Fibroblast of skin of back (primary cell): ENCODE results near the gene PRODH.
A peak's percentile ranks its signal among the peaks of the same experiment; 100 is the strongest.
"Not testable (repeated sequence)": the region's sequence is repeated elsewhere in the genome, so short reads cannot be mapped to it uniquely, and the experiment has no call there.

Experiments
- DNase-seq: peaks from one replicate; pipeline ENCODE4 v3.0.0-alpha.2; 2013

The PRODH gene

DNA sequence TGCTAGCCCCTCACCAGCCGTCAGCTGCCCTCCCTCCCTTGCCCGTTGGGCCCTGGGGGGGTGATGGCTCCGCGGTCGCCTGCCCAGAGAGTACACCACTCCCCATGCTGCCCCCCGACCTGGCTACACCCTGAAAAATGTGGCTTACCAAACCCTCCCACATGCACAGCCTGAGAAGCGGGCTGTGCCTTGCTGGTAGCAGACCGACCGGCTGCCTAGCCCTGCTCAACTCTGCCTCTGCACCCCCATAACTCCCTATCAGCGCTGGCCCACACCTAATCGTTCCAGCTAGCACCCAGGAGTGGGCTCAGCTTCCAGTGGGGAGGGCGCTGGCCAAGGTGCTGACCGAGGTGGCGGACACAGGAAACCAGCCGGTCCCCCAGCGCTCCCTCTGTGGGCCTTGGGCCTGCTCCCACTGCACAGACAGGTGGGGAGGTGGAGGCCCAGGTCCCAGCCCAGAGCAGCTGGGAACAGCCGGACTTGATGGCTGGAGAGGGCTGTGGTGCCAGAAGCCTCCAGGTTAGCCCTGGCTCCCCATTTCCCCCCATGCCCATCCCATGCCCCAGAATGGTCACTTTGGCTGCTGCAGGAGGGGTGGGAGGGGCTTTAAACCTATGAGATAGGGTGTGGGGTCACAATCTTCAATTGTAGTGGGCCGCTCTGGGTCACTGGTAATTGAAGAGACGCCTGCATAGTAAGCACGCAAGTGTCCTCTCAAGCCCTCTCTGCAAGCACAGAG lies 32.1 kb upstream of the PRODH start:
- DNase-seq, result peak; percentile 25

DNA sequence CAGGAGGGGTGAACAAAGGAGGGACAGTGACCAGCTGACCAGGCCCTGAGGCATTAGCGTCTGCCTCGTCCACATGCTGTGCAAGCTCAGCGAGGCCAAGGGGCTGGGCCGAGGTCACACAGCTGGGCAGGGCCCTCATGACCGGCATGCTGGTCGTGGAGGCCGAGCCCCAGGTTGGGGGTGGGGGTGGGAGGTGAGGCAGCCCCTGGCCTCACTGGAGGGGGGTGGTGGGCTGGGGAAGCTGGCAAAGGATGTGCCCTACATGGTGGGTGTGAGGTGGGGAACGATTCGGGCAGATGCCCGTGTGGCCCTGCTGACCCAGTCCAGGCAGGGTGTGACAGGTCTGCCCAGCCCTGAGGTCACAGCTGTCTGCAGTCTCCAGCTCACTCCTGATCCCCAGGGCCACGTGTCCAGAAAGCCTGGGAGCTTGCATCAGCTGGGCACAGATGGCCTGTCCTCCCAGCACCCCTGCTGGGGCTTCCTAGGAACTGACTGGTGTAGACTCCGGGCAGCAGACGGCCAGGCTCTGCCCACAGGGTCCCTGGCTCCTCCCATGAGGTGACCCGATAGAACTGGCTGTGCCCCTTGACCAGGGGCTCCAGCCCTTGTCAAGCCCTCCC lies 31.4 kb upstream of the PRODH start:
- peak; percentile 22 for DNase-seq

DNA sequence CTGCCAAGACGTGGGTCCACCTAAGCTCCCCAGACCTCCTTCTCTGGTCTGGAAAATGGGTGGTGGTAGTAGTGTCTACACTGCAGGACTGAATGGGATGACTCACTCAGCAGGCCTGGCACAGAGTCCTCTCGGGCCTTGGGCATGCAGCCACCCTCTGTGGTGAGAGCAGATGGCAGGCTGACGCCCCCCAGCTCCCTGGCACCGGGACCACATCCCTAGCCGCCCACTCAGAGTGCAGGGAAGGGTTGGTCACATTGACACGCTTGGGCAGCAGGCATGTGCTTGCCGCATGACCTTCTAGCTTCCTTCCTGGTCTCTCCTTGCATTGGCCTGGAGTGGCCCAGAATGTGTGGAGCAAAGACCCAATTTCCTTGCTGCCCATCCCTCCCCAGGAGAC lies 30.7 kb upstream of the PRODH start:
- DNase-seq, result no peak

DNA sequence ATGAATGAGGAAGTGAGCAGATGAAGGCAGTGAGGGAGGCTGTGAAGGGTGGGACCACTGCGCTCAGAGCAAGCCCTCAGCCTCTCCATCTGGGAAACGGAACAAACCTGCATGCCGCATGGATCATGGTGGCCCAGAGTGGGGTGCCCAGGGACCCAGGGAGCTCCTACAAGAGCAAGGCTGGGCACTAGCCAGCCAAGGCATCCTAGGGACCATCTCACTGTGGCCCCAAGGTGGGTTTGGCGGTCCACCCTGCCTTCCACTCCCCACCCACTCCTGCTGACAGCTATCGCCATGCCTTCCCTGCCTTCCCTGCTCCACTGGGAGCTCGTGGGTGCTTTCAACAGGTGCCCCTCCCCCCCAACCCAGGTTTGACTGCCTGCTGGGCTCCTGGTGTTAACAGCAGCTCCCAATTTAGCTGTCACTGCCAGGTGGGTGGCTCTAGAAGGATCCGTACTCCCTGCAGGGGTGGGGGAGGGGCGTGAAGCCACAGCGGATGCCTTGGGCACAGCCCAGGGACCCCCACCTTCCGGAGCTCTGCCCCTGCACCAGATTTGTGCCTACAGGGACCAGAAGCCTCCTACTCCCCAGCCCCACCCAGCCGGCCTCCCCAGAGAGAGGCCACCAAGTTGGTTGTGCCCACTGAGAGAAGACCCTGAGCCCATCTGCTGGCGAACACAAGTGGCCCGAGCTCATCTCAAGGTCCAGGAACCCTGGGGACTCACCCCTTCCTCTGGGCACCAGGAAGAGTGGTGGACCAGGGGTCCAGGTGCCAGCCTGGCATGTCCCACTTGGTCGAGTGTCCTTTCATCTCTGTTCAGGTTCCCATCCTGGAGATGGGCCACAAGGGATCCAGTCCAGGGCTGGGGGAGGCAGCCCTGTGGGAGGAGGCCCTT lies 29.7 kb upstream of the PRODH start:
- no peak for DNase-seq

DNA sequence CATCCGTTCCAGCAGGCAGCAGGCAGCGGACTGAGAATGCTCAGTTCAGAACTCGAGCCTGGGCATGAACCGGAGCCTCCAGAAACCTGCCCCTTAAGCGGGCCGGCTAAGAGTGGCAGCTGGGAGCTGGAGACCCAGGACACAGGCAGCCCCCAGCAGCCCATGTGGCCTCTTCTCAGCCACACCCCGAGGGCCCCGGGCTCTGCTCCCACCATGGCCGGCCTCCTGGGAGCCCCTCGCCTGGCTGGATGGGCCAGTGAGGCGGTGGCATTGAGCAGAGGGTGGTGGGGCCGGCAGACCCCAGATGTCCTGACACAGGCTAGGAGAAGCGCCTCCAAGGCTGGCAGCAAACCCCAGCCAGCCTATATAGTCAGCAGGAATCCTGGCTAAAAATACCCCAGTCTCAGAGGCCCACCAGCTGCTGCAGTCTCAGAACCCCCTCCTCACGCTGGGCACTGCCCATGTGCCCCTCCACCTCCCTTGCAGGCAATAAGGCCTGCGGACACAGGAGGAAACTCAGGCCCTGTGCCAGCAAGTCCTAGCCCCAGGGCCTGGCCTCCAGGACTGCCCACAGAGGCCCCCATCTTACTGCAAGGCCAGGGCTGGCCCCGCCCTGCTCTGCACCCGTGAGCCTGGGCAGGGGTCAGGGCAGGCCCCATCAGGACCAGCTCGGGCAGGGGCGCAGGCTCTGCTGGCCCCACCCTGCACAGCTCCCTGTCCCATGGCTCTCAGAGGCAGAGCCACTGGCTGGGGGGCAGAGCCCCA lies 28.6 kb upstream of the PRODH start:
- DNase-seq, result not testable (repeated sequence)

DNA sequence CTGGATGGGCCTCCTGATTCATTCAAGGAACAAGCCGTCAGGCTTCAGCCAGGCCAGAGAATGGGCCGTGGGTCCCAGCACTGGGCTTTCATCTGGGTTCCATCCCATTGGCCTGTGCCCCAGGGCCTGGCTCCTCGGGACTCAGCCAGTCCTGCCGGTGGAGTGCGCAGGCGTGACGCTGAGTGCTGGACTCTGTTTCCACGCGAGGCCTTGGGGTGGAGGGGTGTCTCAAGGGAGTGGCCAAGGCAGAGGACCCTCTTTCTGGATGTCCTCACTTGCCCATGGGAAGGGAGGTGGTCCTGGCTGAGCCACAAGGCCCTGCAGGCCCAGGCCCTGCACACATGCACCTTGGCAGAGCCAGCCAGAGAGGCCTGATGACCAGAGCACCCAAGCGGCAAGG lies 28.0 kb upstream of the PRODH start:
- DNase-seq, result not testable (repeated sequence)

DNA sequence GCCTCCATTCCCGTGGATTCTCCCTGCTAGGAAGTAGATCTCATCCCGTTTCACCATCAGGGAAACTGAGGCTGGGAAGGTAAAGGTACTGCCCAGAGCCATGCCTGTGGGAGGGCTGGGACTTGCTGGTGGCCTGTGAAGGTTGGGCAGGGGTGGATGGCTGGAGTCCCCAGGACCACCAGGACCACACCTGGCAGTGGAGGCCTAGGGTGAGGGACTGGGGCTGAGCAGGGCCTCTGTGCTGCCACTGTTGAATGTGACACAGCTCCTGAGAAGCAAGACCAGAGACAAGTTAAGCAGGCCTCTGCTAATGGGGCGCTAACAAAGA lies 26.2 kb upstream of the PRODH start:
- no peak for DNase-seq

DNA sequence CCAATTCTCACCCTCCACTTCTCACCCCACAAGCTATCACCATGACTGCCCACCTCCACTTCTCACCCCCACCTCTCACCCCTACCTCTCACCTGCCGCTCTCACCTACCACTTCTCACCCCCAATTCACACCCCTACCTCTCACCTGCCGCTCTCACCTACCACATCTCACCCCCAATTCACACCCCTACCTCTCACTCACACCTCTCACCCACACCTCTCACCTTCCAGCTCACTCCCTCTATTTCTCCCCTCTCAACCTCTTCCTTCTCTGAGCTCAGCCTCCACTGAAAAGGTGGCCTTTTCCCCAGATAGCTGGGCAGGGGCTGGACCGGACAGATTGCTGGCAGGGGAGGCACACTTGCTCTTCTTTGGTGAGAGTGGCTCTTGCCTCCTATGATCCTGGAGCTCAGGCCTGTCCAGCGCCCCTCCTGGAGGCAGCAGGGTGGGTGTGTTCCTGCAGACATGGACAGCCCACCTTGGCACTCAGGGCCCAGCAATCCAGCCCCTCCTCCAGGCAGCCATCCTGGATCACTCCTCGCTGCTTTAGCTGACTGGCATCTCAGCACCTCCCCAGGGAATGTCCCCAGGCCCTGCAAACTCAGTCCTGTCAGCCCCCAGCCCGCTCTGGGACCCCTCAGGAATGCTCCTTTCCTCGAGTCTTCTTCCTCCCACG lies 25.7 kb upstream of the PRODH start:
- DNase-seq, result not testable (repeated sequence)

DNA sequence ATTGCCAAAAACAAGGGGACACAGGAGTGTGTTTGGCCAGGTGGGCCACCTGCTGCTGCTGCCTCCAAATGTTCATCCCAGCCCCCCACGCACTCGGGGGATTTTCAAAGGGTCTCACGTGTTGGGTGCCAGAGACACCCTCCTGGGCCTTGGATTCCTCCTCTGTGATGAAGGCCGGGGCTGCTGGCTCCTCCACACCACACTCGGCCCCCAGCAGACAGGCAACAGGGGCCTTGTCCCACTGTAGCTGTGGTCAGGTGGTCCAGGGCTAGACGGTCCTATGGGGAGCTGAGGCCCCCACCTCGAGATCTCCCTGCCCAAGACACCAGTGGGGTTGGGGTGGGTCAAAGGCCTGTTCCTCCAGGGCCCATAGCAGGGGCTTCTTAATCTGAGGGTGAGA lies 25.1 kb upstream of the PRODH start:
- not testable (repeated sequence) for DNase-seq

DNA sequence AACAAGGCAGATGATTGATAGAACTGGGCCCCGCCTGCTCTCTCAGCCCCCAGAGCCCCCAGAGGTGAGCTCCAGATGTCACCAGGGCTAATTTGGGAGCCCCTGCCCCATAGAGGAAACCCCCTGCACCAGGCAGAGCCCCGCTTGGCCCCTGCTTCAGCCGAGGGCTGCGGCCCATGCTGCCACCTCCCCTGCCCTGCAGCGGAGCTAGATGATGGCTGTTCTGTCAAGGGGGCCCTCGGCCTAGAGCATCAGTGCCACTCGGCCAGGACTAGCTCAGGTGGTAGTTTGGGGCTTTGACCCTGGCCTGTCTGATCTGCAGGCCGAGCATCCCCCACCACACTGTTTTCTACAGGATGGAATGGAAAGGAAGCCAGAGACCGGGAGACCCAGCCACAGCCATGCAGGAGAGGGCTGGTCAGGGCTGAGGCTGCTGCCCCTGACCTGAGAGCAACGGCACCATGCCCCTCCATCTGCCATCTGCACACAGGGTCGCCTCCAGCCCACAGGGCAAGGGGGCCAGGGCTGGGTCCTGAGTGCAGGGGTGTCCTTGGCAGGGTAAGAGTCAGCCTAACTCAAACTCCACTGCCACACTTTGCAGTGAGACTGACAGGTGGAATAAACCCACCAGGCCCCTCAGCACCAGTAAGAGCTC lies 24.2 kb upstream of the PRODH start:
- DNase-seq, result not testable (repeated sequence)

DNA sequence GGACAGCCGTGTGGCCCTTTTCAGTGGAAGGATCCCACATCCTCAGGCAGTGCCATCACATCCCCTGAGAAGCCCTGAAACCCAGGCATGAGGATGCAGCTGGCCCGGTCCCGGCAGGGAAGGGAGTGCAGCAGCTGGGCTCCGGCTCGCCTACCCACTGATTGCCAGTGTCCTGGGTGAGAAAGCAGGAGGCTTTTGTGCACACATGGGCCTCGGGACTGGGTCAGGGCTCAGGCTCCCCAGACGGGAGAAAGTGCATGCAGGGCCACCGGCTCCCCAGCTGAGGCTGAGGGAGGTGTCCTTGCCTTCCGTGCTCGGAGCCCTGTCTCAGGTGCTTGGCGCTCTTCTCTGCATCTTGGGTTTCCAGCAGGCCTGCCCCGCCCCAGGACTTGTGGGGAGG lies 23.6 kb upstream of the PRODH start:
- not testable (repeated sequence) for DNase-seq

DNA sequence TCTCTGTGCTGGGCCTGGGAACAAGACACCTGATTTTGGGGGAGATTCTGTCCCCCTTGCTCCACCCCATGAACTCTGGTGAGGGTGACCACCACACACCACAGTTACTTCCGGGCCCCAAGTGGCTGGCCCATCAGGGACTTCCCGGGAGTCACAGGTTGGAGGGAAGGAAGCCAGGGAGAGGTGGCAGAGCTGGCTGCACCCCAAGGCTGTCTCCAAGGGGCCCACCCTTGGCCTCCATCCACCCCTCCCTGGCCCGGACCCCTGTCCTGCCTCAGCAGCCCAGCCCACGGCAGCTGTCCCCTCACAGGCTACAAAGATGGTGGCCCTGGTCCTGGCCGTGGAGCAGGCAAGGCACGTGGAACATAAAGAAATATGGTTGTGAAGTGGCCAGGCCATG lies 23.2 kb upstream of the PRODH start:
- not testable (repeated sequence) for DNase-seq

DNA sequence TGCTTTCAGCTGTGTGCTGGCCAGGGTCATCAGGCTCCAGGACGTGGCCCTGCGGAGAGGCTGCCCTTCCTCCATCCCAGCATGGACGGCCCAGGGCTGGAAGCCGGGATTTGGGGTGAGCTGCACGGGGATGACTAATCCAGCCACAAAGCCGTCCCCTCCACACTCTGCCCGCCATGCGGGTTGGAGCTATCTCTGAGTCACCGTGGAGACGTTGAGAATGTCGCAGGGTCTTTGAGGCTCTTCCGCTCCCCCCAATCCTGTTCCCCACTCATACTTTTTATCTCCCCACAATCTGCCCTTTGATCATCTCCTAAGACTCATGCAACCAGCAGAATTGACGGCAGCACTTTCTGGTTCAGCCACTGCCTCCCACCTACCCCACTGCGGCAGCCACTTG lies 22.6 kb upstream of the PRODH start:
- not testable (repeated sequence) for DNase-seq

DNA sequence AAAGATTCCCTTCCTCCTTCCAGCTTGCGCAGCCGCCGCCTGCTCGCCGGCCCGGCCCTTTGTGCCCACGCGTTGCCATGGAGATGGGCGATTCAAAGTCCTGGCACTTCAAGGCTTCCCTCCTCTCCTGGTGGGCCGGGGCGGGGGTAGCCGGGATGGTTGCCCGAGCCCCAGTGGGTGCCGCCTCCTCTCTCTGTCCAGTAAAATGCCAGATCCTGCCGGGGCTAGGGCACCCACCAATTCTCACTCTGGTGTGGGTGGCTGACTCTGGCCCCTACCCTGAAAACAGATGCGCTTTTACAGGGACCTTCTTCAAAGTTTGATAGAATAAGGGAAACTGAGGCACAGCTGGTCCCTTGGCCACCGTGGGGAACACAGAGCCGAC lies 22.2 kb upstream of the PRODH start:
- not testable (repeated sequence) for DNase-seq

DNA sequence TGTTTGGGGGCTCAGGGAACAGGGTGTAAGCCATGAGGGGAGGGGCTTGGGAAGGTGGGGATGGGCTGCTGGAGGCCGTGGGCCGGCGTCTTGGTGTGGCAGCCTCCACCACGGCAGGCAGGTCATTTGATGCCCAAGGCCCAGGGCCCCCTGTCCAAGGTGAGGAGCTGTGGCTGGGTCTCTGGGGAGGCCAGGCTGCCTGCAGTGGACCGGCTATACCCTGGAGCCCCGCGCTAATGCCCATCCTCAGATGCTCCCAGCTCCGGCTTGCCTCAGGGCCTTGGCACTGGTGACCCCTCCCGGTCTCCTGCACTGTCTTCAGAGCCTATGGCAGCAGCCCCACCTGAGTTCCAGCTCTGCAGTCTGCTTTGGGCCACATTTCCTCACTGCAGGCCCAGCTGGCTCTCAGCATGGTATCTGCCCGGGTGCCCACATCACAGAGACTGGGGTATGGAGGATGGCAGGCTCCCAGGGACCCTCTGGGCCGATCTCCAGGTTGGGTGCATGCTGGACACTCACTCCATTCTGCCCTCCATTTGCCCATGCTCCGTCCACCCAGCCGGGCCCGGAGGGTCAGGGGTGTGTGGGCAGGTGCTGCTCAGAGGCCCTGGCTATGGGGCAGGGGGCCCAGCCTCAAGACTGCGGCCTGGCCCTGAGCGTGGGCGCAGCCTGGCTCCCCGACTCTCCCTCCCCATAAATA lies 21.7 kb upstream of the PRODH start:
- not testable (repeated sequence) for DNase-seq

DNA sequence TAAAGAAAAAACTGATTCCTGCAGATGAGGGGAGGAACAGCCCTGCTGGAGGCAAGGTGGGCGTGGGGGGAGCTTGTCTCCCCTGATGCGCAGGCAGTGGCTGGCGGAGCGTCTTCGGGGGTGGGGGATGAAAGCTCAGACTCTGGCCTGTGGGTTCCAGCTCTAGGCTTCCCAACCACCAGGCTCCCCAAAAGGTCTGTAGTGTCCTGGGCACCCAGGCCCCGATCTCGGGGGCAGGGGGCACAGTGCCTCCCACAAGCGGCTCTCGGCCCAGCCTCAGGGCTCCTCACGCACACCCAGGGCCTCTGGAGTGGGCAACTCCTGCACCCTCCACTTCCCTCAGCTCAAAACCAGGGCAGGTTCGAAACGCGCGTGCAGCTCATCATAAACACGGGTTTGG lies 20.9 kb upstream of the PRODH start:
- not testable (repeated sequence) for DNase-seq

DNA sequence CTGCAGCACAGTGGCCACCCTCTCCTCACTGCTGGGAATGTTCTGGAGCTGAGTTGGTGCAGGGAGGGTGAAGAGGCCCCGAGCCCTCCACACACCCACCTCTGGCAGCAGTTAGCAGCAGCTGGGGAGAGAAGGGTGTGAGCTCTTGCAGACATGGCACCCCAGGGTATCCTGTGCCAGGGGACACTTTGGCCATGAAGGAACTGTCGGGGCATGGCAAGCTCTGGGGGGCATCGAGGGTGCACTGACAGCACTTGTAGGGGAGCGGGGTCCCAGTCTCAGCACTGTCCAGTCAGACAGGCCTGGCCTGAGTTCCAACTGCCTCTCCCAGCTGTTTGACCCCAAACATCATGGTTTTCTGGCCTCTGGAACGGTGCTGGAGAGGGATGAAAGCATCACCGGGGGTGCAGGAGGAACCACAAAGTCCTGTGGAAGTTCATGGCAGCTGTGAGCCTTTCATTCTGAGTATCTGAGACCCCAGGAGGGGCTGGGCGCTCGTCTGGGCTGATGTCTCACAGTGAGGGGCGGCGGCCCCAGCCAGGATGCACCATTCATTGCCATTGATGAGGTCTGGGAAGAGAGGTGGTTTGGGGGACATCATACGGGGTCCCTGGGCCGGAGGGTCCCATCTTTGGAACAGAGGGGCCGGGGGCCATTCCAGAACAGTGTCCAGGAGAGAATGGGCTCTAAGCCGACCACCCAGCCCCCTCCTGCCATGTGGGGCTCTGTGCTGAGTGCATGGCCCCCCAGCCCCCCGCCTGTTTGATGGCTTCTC lies 20.2 kb upstream of the PRODH start:
- not testable (repeated sequence) for DNase-seq

DNA sequence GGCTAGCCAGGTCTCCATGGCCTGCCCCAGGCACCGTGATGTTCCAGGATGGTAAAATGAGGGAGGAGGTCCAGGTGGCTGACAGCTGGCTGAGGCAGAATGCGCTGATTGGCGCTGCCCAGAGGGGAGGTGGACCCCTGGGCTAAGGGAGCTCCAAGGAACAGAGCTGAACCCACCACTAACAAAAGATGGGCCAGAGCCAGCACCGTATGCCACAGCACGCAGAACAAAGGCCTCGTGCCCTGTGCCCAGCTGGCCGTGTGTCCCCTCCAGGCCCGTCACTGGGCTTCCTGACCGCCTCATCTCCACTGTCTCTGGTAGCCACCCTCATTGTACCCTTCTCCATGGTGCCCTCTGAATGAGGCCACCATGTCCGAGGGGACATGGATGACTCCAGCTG lies 19.6 kb upstream of the PRODH start:
- no peak for DNase-seq

DNA sequence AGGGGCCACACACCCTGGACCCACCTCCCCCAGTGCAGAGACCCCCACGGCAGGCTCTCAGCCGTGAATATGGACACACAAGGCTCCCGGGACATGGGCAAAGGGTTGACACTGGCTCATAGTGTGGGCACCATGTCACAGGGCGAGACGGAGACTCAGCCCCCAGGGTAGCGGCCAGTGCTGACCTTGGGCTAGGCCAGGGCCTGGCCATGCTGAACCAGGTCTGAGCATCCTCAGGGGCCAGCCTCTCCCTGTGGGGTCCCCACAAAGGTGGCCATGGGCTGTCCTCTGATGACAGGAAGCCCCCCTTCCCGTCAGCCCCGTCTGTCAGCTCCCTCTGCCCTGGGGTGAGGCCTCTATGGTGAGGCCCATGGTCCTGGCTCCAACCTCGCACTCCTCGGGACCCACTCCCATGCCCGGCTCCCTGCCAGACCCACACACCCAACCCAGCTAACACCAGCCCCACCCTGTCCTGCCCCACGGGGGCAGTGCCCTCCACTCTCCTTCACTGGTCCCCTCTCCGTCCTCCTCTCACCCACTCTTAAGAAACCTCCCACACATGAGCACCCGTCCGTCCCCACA lies 19.0 kb upstream of the PRODH start:
- DNase-seq, result no peak
